ENCODE data around the gene SMYD3.

The SMYD3 gene

DNA sequence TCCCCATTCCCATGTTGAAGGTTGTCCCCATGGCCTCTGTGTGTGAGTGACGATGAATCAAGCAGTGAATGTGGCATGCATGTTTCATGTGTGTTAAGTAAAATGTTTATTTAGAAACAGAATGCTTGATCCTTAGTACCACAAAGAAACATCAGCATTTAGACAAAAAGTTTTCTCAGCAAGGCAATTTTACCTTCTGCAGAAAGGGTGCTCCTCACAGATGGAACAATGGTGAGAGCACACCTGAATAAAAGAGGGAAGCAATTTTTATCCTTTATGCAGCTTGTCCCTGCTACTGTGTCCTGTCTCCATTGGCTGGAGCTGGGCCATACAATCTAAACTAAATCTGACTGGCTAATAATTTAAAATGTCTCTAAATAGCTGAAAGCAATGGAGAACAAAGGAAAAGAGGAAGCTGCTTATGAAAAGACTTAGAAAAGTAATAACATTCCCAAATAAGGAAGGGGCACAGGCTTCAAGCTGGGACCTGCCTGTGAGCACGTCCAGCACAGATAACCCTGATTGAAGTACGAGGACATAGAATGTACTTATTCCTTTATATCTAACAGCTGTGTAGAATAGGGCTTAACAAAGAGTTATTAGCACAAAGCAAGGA lies 8.4 kb upstream of the SMYD3 start:
- no peak for DNase-seq

DNA sequence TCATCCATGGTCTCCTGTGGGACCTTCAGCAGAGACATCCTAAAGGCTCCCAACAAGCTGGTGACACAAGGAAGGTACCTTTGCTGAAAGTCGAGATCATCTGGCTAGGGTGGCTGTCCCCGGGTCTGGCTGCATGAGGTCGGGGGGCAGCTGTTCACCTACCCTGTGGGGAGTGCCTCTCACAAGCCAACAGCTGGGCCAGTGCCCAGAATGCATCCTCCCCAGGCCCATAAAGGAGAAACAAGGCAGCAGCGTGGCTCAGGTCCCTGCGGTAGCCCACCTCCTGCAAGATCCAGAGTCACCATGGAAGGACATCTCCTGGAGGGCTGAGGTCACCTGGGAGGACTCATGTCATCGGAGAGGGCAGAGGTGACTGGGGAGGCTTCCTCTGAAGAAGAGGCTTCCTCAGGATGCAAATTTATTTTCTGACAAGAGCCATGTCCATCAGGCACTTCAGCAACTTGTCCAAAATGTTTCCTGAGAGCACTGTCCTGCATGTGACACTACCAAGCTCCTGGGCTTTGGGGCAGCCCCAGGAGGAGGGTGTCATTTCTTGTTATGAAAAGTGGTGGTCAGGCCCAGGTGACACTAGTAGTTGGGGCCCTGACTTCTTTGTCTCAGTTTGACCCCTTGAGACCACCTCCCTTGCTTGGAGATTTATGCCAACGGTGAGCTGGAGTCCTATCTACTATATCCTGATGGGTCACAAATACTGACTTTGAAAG lies 6.7 kb upstream of the SMYD3 start:
- DNase-seq = no peak

GRCh38 chr1:246513041-246513440 lies 6.0 kb upstream of the SMYD3 start:
- no peak for DNase-seq

DNA sequence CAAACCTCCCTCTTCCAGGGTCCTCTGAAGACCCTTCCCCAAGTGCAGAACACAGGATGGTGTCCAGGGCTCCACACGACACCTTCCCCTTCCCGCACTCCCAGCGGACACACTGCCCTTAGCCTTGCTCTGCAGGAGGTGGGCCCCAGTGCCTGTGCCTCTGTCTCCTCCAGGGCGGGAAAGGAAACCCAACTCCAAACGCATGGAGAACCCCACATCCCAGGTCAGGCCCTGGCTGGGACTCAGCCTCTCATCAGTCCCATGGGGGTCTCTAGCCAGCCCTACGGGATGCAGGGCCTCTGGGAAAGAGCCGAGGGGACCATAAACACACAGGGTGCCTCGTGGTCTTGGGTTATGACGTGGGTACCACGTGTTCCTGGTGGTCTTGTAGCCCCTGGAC lies 5.6 kb upstream of the SMYD3 start:
- no peak for DNase-seq

DNA sequence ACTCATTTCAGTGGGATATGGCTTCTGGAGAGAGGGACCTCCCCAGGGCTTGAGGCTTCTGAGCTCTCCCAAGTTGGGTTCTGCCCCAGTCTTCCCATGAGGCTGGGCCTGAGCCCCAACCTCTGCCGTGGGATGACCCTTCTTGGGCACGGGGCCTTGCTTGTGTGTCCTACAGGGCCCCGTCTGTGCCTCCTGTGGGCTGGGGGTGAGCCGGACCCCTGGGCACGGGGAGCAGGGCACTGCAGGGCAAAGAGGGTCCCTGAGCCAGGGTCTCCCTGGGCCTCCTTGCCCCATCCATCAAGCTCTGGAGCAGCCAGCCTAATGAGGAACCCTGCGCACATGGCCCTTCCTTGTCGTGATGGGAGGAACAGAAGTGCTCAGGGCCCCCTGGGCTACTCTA lies 5.2 kb upstream of the SMYD3 start:
- no peak for DNase-seq

DNA sequence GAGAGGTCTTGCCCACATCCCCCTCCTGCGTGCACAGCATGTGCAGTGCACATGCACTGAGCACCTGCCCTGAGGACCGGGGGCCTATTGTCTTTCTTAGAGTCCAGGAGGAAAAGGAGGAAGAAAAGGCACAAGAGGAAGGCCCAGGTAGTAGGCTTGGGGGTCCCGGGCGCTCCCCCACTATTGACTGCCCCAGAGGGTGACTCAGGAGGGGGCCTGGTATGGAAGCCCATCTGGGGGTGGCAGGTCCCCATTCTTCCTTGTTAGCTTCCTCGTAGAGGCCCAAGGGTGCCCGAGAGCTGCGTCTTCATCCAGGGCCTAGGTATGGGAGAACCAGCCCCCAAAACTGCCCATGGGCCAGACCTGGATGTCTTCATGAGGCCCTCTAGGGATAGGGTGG lies 4.1 kb upstream of the SMYD3 start:
- DNase-seq = no peak

GRCh38 chr1:246510147-246511030 lies 3.3 kb upstream of the SMYD3 start:
- DNase-seq = no peak

DNA sequence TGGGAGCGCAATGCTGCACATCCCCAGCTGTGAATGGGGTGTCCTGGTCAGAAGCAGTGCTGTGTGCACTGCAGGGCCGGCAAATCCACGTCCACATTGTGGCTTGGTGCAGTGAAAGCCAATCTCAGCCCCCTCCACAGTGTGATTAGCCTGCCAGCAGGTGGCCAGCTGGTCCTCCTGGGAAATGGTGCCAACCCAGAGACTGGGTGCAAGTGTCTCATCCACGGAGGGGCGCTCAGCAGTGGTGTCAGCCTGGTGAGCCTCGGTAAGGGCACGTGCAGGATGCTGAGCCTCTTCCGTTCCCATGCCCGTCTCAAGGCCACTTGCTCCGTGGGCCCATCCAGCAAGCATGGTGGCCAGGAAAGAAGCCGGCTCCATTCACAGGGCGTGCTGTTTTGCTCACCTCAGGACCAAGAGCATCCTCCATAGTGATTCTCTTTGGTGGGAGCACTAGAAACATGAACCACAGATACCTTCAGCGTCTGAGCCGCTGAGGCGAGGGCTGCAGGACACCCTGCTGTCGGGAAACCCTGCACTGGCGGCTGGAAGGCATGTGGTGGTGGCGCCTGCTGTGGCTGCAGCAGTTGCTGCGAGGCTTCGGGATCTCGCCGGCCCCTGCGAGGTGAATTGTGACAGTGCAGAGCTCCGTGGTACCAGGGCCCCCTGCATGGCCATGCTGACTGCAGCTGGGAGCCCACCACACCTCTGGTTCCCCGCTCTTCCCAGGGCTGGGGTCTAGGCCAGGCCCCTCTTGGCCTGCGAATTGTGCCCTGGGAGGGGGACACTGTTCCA lies 2.0 kb upstream of the SMYD3 start:
- DNase-seq = no peak

DNA sequence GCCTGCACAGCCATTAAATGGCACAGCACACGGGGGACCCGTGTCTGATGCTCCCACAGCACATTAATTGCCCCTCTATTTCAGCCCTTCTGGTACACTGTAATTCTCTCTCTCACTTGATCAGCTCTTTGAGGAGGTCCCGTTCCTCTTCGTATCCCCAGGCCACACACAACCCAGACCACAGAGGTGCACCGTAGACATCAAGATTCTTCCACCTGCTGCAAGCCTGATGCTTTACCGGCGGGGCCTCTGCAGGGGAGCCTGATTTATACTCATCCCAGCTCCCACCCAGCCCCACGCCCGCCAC lies 759 bp downstream of the SMYD3 start:
- no peak for DNase-seq

DNA sequence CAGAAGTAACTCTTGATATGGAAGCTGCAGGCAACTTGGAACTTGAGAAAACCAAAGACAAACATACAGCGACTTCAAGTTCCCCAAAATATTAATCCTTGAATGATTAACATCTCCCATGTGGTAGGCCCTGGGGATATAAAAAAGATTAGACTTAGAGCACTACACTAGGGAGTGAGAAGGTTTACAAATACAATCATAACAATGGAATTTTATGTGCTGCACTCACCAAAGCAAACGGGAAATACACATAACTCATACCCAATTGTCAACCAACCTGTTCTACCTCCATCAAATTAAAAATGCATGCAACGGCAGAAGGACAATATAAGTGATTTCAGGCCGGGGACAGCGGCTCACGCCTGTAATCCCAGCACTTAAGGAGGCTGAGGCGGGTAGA lies 3.7 kb downstream of the SMYD3 start:
- DNase-seq = peak; percentile 17

- peak; percentile 70 for DNase-seq
Measured at GRCh38 chr1:246497331-246497915, 9.7 kb downstream of the SMYD3 start.

DNA sequence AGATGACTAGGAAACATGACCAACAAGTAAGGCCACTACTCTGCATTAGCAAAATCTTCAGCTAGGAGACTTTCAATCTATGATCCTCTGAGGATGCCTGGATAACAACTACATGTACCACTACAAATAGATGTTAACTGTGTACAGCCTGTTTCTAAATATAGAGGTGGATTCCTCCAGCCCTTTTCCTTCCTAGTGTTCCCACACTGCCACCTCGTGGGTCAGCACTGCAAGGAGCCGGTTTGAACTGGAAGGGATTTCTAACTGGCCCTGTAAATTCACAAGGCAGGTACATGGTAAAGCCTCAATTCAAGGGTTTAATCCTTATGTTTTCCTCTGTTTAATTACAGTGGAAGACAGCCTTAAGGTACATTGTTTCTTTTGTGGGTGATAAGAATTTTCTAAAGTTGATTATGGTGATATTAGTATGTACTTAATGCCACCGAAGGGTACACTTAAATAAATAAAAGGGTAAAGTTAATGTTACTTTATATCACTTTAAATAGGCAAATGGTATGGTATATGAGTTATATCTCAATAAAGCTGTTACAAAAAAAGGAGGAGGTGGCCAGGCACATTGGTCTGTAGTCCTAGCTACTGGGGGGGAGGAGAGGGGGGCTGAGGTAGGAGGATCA lies 14.4 kb downstream of the SMYD3 start:
- peak; percentile 75 for DNase-seq

DNA sequence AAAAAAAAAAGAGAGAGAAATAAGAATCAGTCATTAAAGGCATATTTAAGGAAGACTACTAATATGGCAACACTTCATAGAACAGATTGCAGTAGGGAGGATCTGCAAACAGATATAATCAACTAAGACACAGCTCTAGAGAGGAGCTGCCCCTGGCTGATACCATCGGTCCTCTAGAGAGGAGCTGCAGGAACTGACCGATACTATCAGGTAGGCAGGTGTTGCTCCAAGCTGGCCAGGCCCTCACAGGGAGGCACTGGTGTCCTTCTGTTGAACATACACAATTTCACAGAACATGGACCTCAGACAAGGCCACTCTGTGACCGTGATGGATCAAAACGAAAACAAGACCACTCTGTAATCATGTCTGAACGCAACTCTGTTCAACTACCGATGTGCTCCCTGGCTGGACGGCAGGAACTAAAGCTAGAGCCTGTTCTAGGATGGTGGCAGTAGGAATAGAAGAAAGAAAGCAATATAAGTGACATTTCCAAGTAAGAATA lies 15.5 kb downstream of the SMYD3 start:
- no peak for DNase-seq

- no peak for DNase-seq
Measured at GRCh38 chr1:246488674-246489073, 18.4 kb downstream of the SMYD3 start.

GRCh38 chr1:246483569-246483933 lies 23.5 kb downstream of the SMYD3 start:
- peak; percentile 24 for DNase-seq

- no peak for DNase-seq
Measured at GRCh38 chr1:246482805-246483568, 24.1 kb downstream of the SMYD3 start.

GRCh38 chr1:246479061-246479460 lies 28.0 kb downstream of the SMYD3 start:
- no peak for DNase-seq

GRCh38 chr1:246477634-246478033 lies 29.4 kb downstream of the SMYD3 start:
- no peak for DNase-seq

- DNase-seq = no peak
Measured at GRCh38 chr1:246476771-246477170, 30.3 kb downstream of the SMYD3 start.

DNA sequence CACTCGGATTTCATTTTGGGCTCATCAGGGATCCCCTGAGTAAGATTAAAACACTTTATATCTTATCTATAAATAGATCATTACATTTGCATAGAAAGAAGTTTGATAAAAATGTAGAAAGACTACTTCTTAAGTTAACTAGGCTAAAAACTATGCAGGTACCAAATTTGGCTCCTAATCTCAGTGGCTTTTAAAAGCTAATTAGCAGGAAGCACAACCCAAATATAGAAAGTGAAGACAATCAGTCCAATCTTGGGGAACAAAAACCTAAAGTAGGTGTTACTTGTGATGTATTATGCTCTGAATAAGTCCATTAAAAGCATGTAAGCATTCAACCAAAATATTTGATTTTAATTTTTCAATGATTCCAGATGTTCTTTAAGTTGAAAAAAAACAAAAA lies 35.4 kb downstream of the SMYD3 start:
- DNase-seq = no peak

DNA sequence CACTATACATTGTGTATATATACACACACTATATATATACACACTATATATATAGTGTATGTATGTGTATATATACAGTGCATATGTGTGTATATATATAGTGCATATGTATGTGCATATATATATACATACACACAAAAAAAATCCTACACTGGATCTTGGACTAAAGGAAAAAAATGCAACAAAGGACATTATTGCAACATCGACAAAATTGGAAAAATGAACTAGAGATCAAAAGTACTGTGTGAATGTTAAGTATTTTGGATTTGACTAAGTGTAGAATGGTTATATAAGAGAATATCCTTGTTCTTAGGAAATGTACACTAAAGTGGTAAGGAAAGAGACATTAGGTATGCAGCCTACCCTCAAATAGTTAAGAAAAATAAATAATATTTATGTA lies 36.5 kb downstream of the SMYD3 start:
- no peak for DNase-seq

Data from fibroblast of skin of abdomen (primary cell).